Heart left ventricle (tissue), 16 donors: Measurements from ENCODE around the gene CFAP45. TPM values are rescaled to one million over a fixed set of nuclear protein-coding genes. Genes with fewer than 3 reads are reported as not detected.

Experiments
- ATAC-seq, 4 donors: fragments of 200-7000 bp; cut with Tn5 transposase; one replicate each; pipeline ENCODE4 v1.9.1; 2020 to 2022; ENCODE audit warnings: moderate library complexity in 4 of 4, mild to moderate bottlenecking in 3 of 4, moderate number of reproducible peaks in 1 of 4
- DNase-seq, 5 donors: peaks; one replicate each; pipeline ENCODE4 v3.0.0-alpha.2; 2020
- H3K27ac ChIP-seq, 12 donors: fragments of 200-600 bp; sonication (generic) in 4 of 12; one replicate each; pipeline versions ENCODE4 v1.5.0 to v1.8.0; 2016 to 2022; ENCODE audit warnings: mild to moderate bottlenecking in 2 of 12
- H3K27me3 ChIP-seq, 9 donors: fragments of 200-600 bp; sonication (generic) in 2 of 9; one replicate each; pipeline versions ENCODE4 v1.5.1 to v1.8.0; 2016 to 2022; ENCODE audit warnings: mild to moderate bottlenecking in 3 of 9
- H3K36me3 ChIP-seq, 9 donors: fragments of 200-600 bp; sonication (generic) in 2 of 9; one replicate each; pipeline versions ENCODE4 v1.5.0 to v1.8.0; 2018 to 2022; ENCODE audit warnings: mild to moderate bottlenecking in 2 of 9
- H3K4me1 ChIP-seq, 12 donors: fragments of 200-600 bp; sonication (generic) in 4 of 12; one replicate each; pipeline versions ENCODE4 v1.5.0 to v1.8.0; 2016 to 2022; ENCODE audit warnings: mild to moderate bottlenecking in 3 of 12
- H3K4me3 ChIP-seq, 12 donors: fragments of 200-600 bp; sonication (generic) in 4 of 12; one replicate each; pipeline versions ENCODE4 v1.5.0 to v1.8.0; 2017 to 2022; ENCODE audit warnings: mild to moderate bottlenecking in 9 of 12, moderate library complexity in 4 of 12
- H3K9me3 ChIP-seq, 12 donors: fragments of 200-600 bp; sonication (generic) in 4 of 12; one replicate each; pipeline versions ENCODE4 v1.5.0 to v1.8.0; 2016 to 2022; ENCODE audit warnings: mild to moderate bottlenecking in 1 of 12
- CTCF ChIP-seq, 12 donors: fragments of 200-600 bp; sonication (generic) in 4 of 12; IDR thresholded peaks; one replicate each; pipeline versions ENCODE4 v1.5.0 to v1.8.0; 2018 to 2022; ENCODE audit warnings: antibody characterized with exemption in 12 of 12, mild to moderate bottlenecking in 5 of 12
- POLR2A ChIP-seq, 2 donors: fragments of 450-650 bp; IDR thresholded peaks; one replicate each; pipeline ENCODE4 v1.6.1; 2017; ENCODE audit warnings: antibody characterized with exemption in 2 of 2, mild to moderate bottlenecking in 2 of 2, moderate library complexity in 2 of 2
- WGBS, 4 donors: extraction: QIAGEN DNeasy Blood & Tissue Kit in 2 of 4; methylation state at CpG; one replicate each; pipeline versions ENCODE4 v1.1.5 to v1.1.7; 2013 to 2018; 5-methylcytosine and 5-hydroxymethylcytosine counted together
- intact Hi-C, 10 donors: fragments of 100-400 bp; cut with DNase I; formaldehyde crosslinking; loops; one replicate each; pipeline versions ENCODE4 v1.11.1 to v1.14.2; 2022
- long read RNA-seq, 3 donors: library from polyadenylated mRNA; unstranded; transcript quantifications; one replicate each; pipeline ENCODE4 v2.0.0, GENCODE V29; 2020 to 2021
- polyA plus RNA-seq, 2 donors: library from polyadenylated mRNA; stranded (reverse); fragments of 200-250 nt; gene quantifications; one replicate each; pipeline ENCODE4 v1.2.3, GENCODE V29; 2013
- total RNA-seq, 9 donors: library from RNA; depleted of rRNA in 2 of 9; stranded (reverse); fragments of >200 nt in 2 of 9; fragmentation: NEBNext Ultra II Directional in 3 of 9; extraction: Animal tissue kit (Norgen Biotek cat#: 25700) in 3 of 9; gene quantifications; one replicate each; pipeline versions ENCODE4 v1.1.0 to v1.2.4, GENCODE V29; 2016 to 2023
- donor health status: ischemic (EF 13 %, LVEDD 7.1; RV severe dilation, severe dysfunction).
- donor health status: healthy with polysubstance abuse.
- donor health status: DM: no; HTN: yes; CAD: no.
- donor health status: DM: no; HTN: no; CAD: no.
- donor health status: ischemic (EF 25% LVEDD 6.9; RV normal size, moderate dysfunction).
- donor health status: ischemic (EF 25% LVEDD 5.7; RV mildly dilated, moderate dysfunction).
- donor health status: healthy.
- donor health status: DM: yes; HTN: yes; CAD: no.
- donor health status: ischemic (EF 35%, LVEDD 5.7; RV mildly dilated, moderate dysfunction).
- donor health status: nonischemic (EF 11% LVEDD 7.7; RV severe dilation, severe dysfunction).
- donor health status: DM: yes; HTN: yes; CAD: no.
- donor health status: PGD.
- donor health status: ischemic (EF 29% LVEDD 5.4; RV normal size, mild dysfunction).
- donor health status: nonischemic (EF 23%, LVEDD 6.1; RV moderate dilation, normal function).

CFAP45 gene
- total RNA-seq (1 to 10 TPM in 1 of 9 donors, under 1 TPM in 6, not detected in 2; 0.31 to 1.8 (median 0.62) TPM), polyA plus RNA-seq (1 to 10 TPM in 1 of 2 donors, under 1 TPM in 1; 0.29 to 1.3 TPM)
- long read RNA-seq, donor 1: 0 reads
- long read RNA-seq, donor 2: 0 reads
- long read RNA-seq, donor 3: 0 reads

- Histone ChIP-seq H3K4me1 (peaks cover 0 to 48% (median 21%) of the 10 kb centered on the region in 12 donors), H3K27me3 (no peaks in the 10 kb centered on the region), H3K27ac (peak within 1 kb of the TSS in 6 of 12 donors; percentile 2 to 44 (median 16)), H3K9me3 (peaks cover 0 to 7% (median 0%) of the 10 kb centered on the region in 12 donors), H3K4me3 (no peak within 1 kb of the TSS), H3K36me3 (no peaks in the 10 kb centered on the region)
- 18 to 24% (median 23%) methylated on average over 24 to 30 of the region's 30 CpGs for WGBS, 4 donors
- intact Hi-C loops: no loop called here
- ATAC-seq: peak; percentile 81 to 94 (median 88)
- TF ChIP-seq POLR2A (IDR thresholded peaks at IDR 0.05): no peak
- no peak for TF ChIP-seq CTCF (IDR thresholded peaks at IDR 0.05)
- peak; percentile 81 to 87 (median 85) for DNase-seq
Observed at GRCh38 chr1:159900086-159900680, at the start of gene CFAP45. Gene CFAP45 (minus strand): TSS chr1:159900165. CDS start chr1:159900098, 67 bp downstream.

GRCh38 chr1:159949123-159949522, 49.2 kb upstream of the CFAP45 start:
- intact Hi-C loops: loop anchor here in 7 of 10 donors (5.0 to 10.0 kb wide), 3 partner anchors 144 to 152 kb away; partner anchors contain the start of gene FCRL6 (in 2 of the 7)
- DNase-seq: no peak

GRCh38 chr1:159947942-159948341, 48.0 kb upstream of the CFAP45 start:
- DNase-seq (no peak), ATAC-seq (no peak)
- no peaks in the 10 kb centered on the region for H3K36me3 ChIP-seq
- peaks cover 0 to 26% (median 0%) of the 10 kb centered on the region in 9 donors for H3K27me3 ChIP-seq
- no peak overlapping the region for H3K4me3 ChIP-seq
- H3K4me1 ChIP-seq: peaks cover 0 to 16% (median 10%) of the 10 kb centered on the region in 12 donors
- no peak overlapping the region for H3K27ac ChIP-seq
- intact Hi-C loops: loop anchor here in 8 of 10 donors (2.0 to 10.0 kb wide), 4 partner anchors 143 to 151 kb away; partner anchors contain the start of gene FCRL6 (in 2 of the 8)
- 68 to 77% (median 73%) methylated on average over 1 of the region's 1 CpG for WGBS, 4 donors
- TF ChIP-seq POLR2A (IDR thresholded peaks at IDR 0.05) (no peak), CTCF (IDR thresholded peaks at IDR 0.05) (no peak)
- no peaks in the 10 kb centered on the region for H3K9me3 ChIP-seq

More at GRCh38 chr1:159949123-159949522, 49.2 kb upstream of the CFAP45 start:
- no peak overlapping the region for H3K4me3 ChIP-seq
- peaks cover 0 to 26% (median 0%) of the 10 kb centered on the region in 9 donors for H3K27me3 ChIP-seq
- H3K4me1 ChIP-seq: peaks cover 0 to 17% (median 10%) of the 10 kb centered on the region in 12 donors
- TF ChIP-seq CTCF (IDR thresholded peaks at IDR 0.05) (no peak), POLR2A (IDR thresholded peaks at IDR 0.05) (no peak)
- no peak overlapping the region for H3K27ac ChIP-seq
- no peak for ATAC-seq
- no peaks in the 10 kb centered on the region for H3K36me3 ChIP-seq
- WGBS, 4 donors: 69 to 82% (median 74%) methylated on average over 6 of the region's 6 CpGs
- H3K9me3 ChIP-seq: no peaks in the 10 kb centered on the region
